GM23338 (cell line): Measurements from ENCODE around the gene ZNF385B. TPM values are rescaled to one million over a fixed set of nuclear protein-coding genes. Genes with fewer than 3 reads are reported as not detected.

ENCODE experiments used
- ATAC-seq: fragments of 200-7000 bp; cut with Tn5 transposase; 3 replicates; pipeline ENCODE4 v1.9.1; 2020
- DNase-seq: peaks from one replicate; pipeline ENCODE4 v3.0.0-alpha.2; 2015; ENCODE audit warnings: low spot score
- H2AFZ ChIP-seq: fragments of 200-600 bp; sonication (generic); 2 replicates; pipeline ENCODE4 v1.8.0; 2016; ENCODE audit warnings: antibody characterized with exemption, mild to moderate bottlenecking, moderate library complexity
- H3F3A ChIP-seq: fragments of 200-600 bp; sonication (generic); replicated peaks from 2 replicates; pipeline ENCODE4 v1.8.0; 2017; ENCODE audit warnings: antibody characterized with exemption, mixed run types, low read depth
- H3K27ac ChIP-seq: fragments of 200-600 bp; sonication (generic); 2 replicates; pipeline ENCODE4 v1.6.1; 2016; ENCODE audit warnings: low read depth
- H3K27me3 ChIP-seq: fragments of 200-600 bp; sonication (generic); 2 replicates; pipeline ENCODE4 v1.8.0; 2016; ENCODE audit warnings: mild to moderate bottlenecking, mixed run types, moderate library complexity; ENCODE audit not compliant: insufficient read depth
- H3K36me3 ChIP-seq: fragments of 200-600 bp; sonication (generic); 2 replicates; pipeline ENCODE4 v1.8.0; 2016; ENCODE audit warnings: mild to moderate bottlenecking; ENCODE audit not compliant: insufficient read depth
- H3K4me1 ChIP-seq: fragments of 200-600 bp; sonication (generic); 2 replicates; pipeline ENCODE4 v1.8.0; 2016; ENCODE audit warnings: mild to moderate bottlenecking, moderate library complexity; ENCODE audit not compliant: insufficient read depth
- H3K4me2 ChIP-seq: fragments of 200-600 bp; sonication (generic); 2 replicates; pipeline ENCODE4 v1.7.1; 2017; ENCODE audit warnings: mixed run types
- H3K4me3 ChIP-seq: fragments of 200-600 bp; sonication (generic); 2 replicates; pipeline ENCODE4 v1.6.1; 2016; ENCODE audit warnings: mixed run types
- H3K79me2 ChIP-seq: fragments of 200-600 bp; sonication (generic); replicated peaks from 2 replicates; pipeline ENCODE4 v1.8.0; 2017; ENCODE audit warnings: mild to moderate bottlenecking; ENCODE audit not compliant: insufficient read depth
- H3K9me2 ChIP-seq: fragments of 200-600 bp; sonication (generic); 2 replicates; pipeline ENCODE4 v1.8.0; 2017; ENCODE audit not compliant: insufficient read depth
- H4K20me1 ChIP-seq: fragments of 200-600 bp; sonication (generic); replicated peaks from 2 replicates; pipeline ENCODE4 v1.8.0; 2017; ENCODE audit warnings: mild to moderate bottlenecking; ENCODE audit not compliant: insufficient read depth
- H3K27ac Mint-ChIP-seq: 2 replicates; pipeline ENCODE4 v1.8.0; 2020; ENCODE audit warnings: inconsistent platforms, mild to moderate bottlenecking, moderate library complexity, mixed read lengths
- H3K27me3 Mint-ChIP-seq: 3 replicates; pipeline ENCODE4 v1.8.0; 2022; ENCODE audit warnings: low read depth, mild to moderate bottlenecking, moderate library complexity, mixed read lengths, inconsistent platforms; ENCODE audit not compliant: insufficient read depth, poor library complexity
- H3K36me3 Mint-ChIP-seq: 3 replicates; pipeline ENCODE4 v1.8.0; 2021; ENCODE audit warnings: low read depth, mild to moderate bottlenecking, inconsistent platforms, moderate library complexity, mixed read lengths
- H3K4me1 Mint-ChIP-seq: 3 replicates; pipeline ENCODE4 v1.8.0; 2020; ENCODE audit warnings: mild to moderate bottlenecking, inconsistent platforms, mixed read lengths
- H3K4me3 Mint-ChIP-seq: 3 replicates; pipeline ENCODE4 v1.8.0; 2021; ENCODE audit warnings: moderate library complexity, mild to moderate bottlenecking, inconsistent platforms, mixed read lengths
- H3K9me3 Mint-ChIP-seq: 3 replicates; pipeline ENCODE4 v1.8.0; 2020; ENCODE audit warnings: moderate library complexity, mild to moderate bottlenecking, inconsistent platforms, mixed read lengths
- CREB1 ChIP-seq: fragments of 250-450 bp; sonication (Bioruptor Pico); IDR thresholded peaks from 2 replicates; pipeline ENCODE4 v1.5.0; 2020; ENCODE audit warnings: low read depth, mild to moderate bottlenecking, moderate library complexity
- CTCF ChIP-seq, 2 experiments: fragments of 200-600 bp in 1 of 2; sonication (generic) in 1 of 2; conservative IDR thresholded peaks; 2 replicates each; pipeline versions ENCODE4 v1.5.1 to v1.6.1; 2016 to 2017; ENCODE audit warnings: antibody characterized with exemption in 2 of 2, low read depth in 2 of 2, mild to moderate bottlenecking in 2 of 2, moderate library complexity in 1 of 2
- ETS1 ChIP-seq: IDR thresholded peaks from 2 replicates; pipeline ENCODE4 v1.6.1; 2016; ENCODE audit warnings: antibody characterized with exemption
- EZH2 ChIP-seq: fragments of 200-600 bp; sonication (generic); IDR thresholded peaks from one replicate; pipeline ENCODE4 v1.8.0; 2017; ENCODE audit warnings: antibody characterized with exemption, mild to moderate bottlenecking, low read depth; ENCODE audit not compliant: unreplicated experiment
- EZH2phosphoT487 ChIP-seq: fragments of 200-600 bp; sonication (generic); IDR thresholded peaks from one replicate; pipeline ENCODE4 v1.8.1; 2018; ENCODE audit warnings: antibody characterized with exemption; ENCODE audit not compliant: unreplicated experiment
- JUNB ChIP-seq: IDR thresholded peaks from one replicate; pipeline ENCODE4 v1.6.1; 2016; ENCODE audit warnings: antibody characterized with exemption; ENCODE audit not compliant: unreplicated experiment
- NANOG ChIP-seq: IDR thresholded peaks from 2 replicates; pipeline ENCODE4 v1.6.1; 2016; ENCODE audit warnings: antibody characterized with exemption, borderline replicate concordance
- POLR2AphosphoS5 ChIP-seq: IDR thresholded peaks from 2 replicates; pipeline ENCODE4 v1.6.1; 2016; ENCODE audit warnings: antibody characterized with exemption, low read depth
- REST ChIP-seq: IDR thresholded peaks from one replicate; pipeline ENCODE4 v1.6.1; 2018; ENCODE audit warnings: antibody characterized with exemption; ENCODE audit not compliant: unreplicated experiment
- STAT1 ChIP-seq: IDR thresholded peaks from one replicate; pipeline ENCODE4 v1.6.1; 2016; ENCODE audit warnings: antibody characterized with exemption; ENCODE audit not compliant: unreplicated experiment
- ZNF114 ChIP-seq: fragments of 250-450 bp; sonication (Bioruptor Pico); IDR thresholded peaks from 2 replicates; pipeline ENCODE4 v1.5.0; 2020; ENCODE audit warnings: mild to moderate bottlenecking, moderate library complexity
- ZNF331 ChIP-seq: fragments of 250-450 bp; sonication (Bioruptor Pico); IDR thresholded peaks from 2 replicates; pipeline ENCODE4 v1.5.0; 2020; ENCODE audit warnings: low read depth, mild to moderate bottlenecking, moderate library complexity
- polyA plus RNA-seq: library from polyadenylated mRNA; unstranded; fragments of >200 nt; fragmentation: Nextera tagmentation; extraction: Ambion mirVana; gene quantifications from 2 replicates; pipeline ENCODE4 v1.2.1, GENCODE V29; 2016
- total RNA-seq: library from RNA; depleted of rRNA; stranded (reverse); fragments of >200 nt; shearing (Covaris generic); gene quantifications from 2 replicates; pipeline ENCODE4 v1.2.3, GENCODE V29; 2014
- TF ChIP-seq, protein P1 (sequence below): fragments of 250-450 bp; sonication (Bioruptor Pico); IDR thresholded peaks from 2 replicates; pipeline ENCODE4 v1.5.0; 2020; ENCODE audit warnings: mild to moderate bottlenecking, moderate library complexity

The ZNF385B gene
- total and polyA plus RNA-seq, 2 experiments from 2014 or later, result 1.5 to 4.6 TPM

DNA sequence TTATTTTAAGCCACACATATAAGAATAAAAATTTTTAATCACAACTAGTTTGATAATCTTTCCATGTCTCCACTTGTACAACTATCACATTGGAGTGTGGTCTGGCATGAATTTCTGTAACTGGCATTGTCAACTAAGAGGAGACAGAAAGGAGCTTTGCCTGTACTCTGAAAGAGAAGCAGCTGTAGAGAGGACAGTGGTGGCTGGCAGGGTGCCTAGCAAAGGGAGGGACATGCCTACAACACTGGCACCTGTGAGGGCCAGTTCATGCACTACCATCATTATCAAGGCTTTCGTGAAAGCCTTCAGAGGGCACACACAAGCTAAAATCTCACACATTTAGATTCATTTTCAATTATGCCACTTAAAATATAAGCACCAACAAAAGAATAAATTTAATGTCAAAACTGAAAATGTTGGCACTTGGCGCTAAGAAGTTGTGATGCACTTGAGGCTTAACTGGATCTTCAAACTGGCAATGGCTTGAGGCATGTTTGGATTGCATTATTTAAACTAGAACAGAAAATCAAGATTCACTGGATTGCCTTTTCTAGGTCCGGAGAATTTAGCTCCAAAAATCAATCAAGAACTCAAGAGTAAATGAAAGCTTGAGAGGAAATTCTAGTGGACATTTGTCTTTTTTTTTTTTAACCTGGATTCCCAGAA lies 238.6 kb downstream of the ZNF385B start:
- Histone ChIP-seq H3K4me2 (no peak overlapping the region), H3K4me1 (no peaks in the 10 kb centered on the region), H3K79me2 (no peaks in the 10 kb centered on the region), H3K4me3 (no peak overlapping the region), H3F3A (no peaks in the 10 kb centered on the region), H3K36me3 (no peaks in the 10 kb centered on the region), H3K27me3 (no peaks in the 10 kb centered on the region), H3K9me2 (no peaks in the 10 kb centered on the region), H2AFZ (no peak overlapping the region), H3K27ac (no peak overlapping the region), H4K20me1 (no peaks in the 10 kb centered on the region)
- ATAC-seq, result no peak
- TF ChIP-seq NANOG (no peak), EZH2 (no peak), POLR2AphosphoS5 (no peak), CTCF (conservative IDR thresholded peaks at IDR 0.05; ENCODE audit: low read depth in 2 of 2) (no peak), CREB1 (CRISPR knock-in tag) (no peak), REST (no peak), ZNF331 (CRISPR knock-in tag) (no peak), ZNF114 (CRISPR knock-in tag) (no peak), JUNB (no peak), ETS1 (no peak), EZH2phosphoT487 (no peak), STAT1 (no peak)
- TF ChIP-seq, protein P1, sequence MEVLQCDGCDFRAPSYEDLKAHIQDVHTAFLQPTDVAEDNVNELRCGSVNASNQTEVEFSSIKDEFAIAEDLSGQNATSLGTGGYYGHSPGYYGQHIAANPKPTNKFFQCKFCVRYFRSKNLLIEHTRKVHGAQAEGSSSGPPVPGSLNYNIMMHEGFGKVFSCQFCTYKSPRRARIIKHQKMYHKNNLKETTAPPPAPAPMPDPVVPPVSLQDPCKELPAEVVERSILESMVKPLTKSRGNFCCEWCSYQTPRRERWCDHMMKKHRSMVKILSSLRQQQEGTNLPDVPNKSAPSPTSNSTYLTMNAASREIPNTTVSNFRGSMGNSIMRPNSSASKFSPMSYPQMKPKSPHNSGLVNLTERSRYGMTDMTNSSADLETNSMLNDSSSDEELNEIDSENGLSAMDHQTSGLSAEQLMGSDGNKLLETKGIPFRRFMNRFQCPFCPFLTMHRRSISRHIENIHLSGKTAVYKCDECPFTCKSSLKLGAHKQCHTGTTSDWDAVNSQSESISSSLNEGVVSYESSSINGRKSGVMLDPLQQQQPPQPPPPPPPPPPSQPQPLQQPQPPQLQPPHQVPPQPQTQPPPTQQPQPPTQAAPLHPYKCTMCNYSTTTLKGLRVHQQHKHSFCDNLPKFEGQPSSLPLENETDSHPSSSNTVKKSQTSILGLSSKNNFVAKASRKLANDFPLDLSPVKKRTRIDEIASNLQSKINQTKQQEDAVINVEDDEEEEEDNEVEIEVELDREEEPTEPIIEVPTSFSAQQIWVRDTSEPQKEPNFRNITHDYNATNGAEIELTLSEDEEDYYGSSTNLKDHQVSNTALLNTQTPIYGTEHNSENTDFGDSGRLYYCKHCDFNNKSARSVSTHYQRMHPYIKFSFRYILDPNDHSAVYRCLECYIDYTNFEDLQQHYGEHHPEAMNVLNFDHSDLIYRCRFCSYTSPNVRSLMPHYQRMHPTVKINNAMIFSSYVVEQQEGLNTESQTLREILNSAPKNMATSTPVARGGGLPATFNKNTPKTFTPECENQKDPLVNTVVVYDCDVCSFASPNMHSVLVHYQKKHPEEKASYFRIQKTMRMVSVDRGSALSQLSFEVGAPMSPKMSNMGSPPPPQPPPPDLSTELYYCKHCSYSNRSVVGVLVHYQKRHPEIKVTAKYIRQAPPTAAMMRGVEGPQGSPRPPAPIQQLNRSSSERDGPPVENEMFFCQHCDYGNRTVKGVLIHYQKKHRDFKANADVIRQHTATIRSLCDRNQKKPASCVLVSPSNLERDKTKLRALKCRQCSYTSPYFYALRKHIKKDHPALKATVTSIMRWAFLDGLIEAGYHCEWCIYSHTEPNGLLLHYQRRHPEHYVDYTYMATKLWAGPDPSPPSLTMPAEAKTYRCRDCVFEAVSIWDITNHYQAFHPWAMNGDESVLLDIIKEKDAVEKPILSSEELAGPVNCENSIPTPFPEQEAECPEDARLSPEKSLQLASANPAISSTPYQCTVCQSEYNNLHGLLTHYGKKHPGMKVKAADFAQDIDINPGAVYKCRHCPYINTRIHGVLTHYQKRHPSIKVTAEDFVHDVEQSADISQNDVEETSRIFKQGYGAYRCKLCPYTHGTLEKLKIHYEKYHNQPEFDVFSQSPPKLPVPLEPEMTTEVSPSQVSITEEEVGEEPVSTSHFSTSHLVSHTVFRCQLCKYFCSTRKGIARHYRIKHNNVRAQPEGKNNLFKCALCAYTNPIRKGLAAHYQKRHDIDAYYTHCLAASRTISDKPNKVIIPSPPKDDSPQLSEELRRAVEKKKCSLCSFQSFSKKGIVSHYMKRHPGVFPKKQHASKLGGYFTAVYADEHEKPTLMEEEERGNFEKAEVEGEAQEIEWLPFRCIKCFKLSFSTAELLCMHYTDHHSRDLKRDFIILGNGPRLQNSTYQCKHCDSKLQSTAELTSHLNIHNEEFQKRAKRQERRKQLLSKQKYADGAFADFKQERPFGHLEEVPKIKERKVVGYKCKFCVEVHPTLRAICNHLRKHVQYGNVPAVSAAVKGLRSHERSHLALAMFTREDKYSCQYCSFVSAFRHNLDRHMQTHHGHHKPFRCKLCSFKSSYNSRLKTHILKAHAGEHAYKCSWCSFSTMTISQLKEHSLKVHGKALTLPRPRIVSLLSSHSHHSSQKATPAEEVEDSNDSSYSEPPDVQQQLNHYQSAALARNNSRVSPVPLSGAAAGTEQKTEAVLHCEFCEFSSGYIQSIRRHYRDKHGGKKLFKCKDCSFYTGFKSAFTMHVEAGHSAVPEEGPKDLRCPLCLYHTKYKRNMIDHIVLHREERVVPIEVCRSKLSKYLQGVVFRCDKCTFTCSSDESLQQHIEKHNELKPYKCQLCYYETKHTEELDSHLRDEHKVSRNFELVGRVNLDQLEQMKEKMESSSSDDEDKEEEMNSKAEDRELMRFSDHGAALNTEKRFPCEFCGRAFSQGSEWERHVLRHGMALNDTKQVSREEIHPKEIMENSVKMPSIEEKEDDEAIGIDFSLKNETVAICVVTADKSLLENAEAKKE (CRISPR knock-in tag), result no peak
- H3K27me3 Mint-ChIP-seq, result peaks cover 2% of the 10 kb centered on the region
- no peaks in the 10 kb centered on the region for H3K4me1 Mint-ChIP-seq
- H3K4me3 Mint-ChIP-seq, result no peak overlapping the region
- no peak overlapping the region for H3K27ac Mint-ChIP-seq
- peaks cover 5% of the 10 kb centered on the region; the same call in 1 of the 3 replicates for H3K9me3 Mint-ChIP-seq
- 0 out of 3 replicates have a peak, but pooled peaks cover 5% of the 10 kb centered on the region for H3K36me3 Mint-ChIP-seq
- no peak for DNase-seq
